HEK293 (cell line): ENCODE data around the gene ZNF19.
A peak's percentile ranks its signal among the peaks of the same experiment; 100 is the strongest.

Experiments
- GFI1B ChIP-seq: fragments of 450-650 bp; formaldehyde crosslinking; IDR thresholded peaks from 2 replicates; pipeline ENCODE4 v1.5.1; 2016; ENCODE audit warnings: missing biosample characterization, missing genetic modification characterization
- KLF16 ChIP-seq: fragments of 450-650 bp; formaldehyde crosslinking; IDR thresholded peaks from 2 replicates; pipeline ENCODE4 v1.5.1; 2017; ENCODE audit warnings: missing biosample characterization, missing genetic modification characterization
- MZF1 ChIP-seq: fragments of 450-650 bp; formaldehyde crosslinking; IDR thresholded peaks from 2 replicates; pipeline ENCODE4 v1.5.1; 2017; ENCODE audit warnings: missing biosample characterization, missing genetic modification characterization, borderline replicate concordance
- OVOL3 ChIP-seq: fragments of 450-650 bp; formaldehyde crosslinking; IDR thresholded peaks from 2 replicates; pipeline ENCODE4 v1.5.1; 2016; ENCODE audit warnings: missing biosample characterization, missing genetic modification characterization
- ZBTB8A ChIP-seq: fragments of 450-650 bp; formaldehyde crosslinking; IDR thresholded peaks from 2 replicates; pipeline ENCODE4 v1.5.1; 2016; ENCODE audit warnings: missing biosample characterization, missing genetic modification characterization
- ZFHX2 ChIP-seq: fragments of 450-650 bp; formaldehyde crosslinking; conservative IDR thresholded peaks from 2 replicates; pipeline ENCODE4 v1.5.1; 2016; ENCODE audit warnings: missing biosample characterization, missing genetic modification characterization
- ZFP3 ChIP-seq: fragments of 450-650 bp; formaldehyde crosslinking; IDR thresholded peaks from 2 replicates; pipeline ENCODE4 v1.5.1; 2016; ENCODE audit warnings: low read depth, missing biosample characterization, missing genetic modification characterization
- ZNF2 ChIP-seq: fragments of 450-650 bp; formaldehyde crosslinking; IDR thresholded peaks from 2 replicates; pipeline ENCODE4 v1.5.1; 2016; ENCODE audit warnings: missing biosample characterization, missing genetic modification characterization
- ZNF341 ChIP-seq: fragments of 450-650 bp; formaldehyde crosslinking; IDR thresholded peaks from 2 replicates; pipeline ENCODE4; 2016; ENCODE audit warnings: low read depth, missing biosample characterization, missing genetic modification characterization
- ZNF366 ChIP-seq: fragments of 450-650 bp; formaldehyde crosslinking; conservative IDR thresholded peaks from 2 replicates; pipeline ENCODE4 v1.5.1; 2016; ENCODE audit warnings: missing biosample characterization, missing genetic modification characterization
- ZNF423 ChIP-seq: fragments of 450-650 bp; formaldehyde crosslinking; IDR thresholded peaks from 2 replicates; pipeline ENCODE4 v1.5.1; 2016; ENCODE audit warnings: missing biosample characterization, missing genetic modification characterization
- ZNF426 ChIP-seq: fragments of 450-650 bp; formaldehyde crosslinking; IDR thresholded peaks from 2 replicates; pipeline ENCODE4 v1.5.1; 2017; ENCODE audit warnings: missing biosample characterization, missing genetic modification characterization, mild to moderate bottlenecking, inconsistent platforms, moderate library complexity
- ZNF558 ChIP-seq: fragments of 450-650 bp; formaldehyde crosslinking; IDR thresholded peaks from 2 replicates; pipeline ENCODE4 v1.5.1; 2016; ENCODE audit warnings: missing biosample characterization, missing genetic modification characterization
- ZNF610 ChIP-seq: fragments of 450-650 bp; formaldehyde crosslinking; IDR thresholded peaks from 2 replicates; pipeline ENCODE4 v1.5.1; 2016; ENCODE audit warnings: missing biosample characterization, missing genetic modification characterization, borderline replicate concordance
- ZNF629 ChIP-seq: fragments of 450-650 bp; formaldehyde crosslinking; IDR thresholded peaks from 2 replicates; pipeline ENCODE4 v1.5.1; 2017; ENCODE audit warnings: missing biosample characterization, missing genetic modification characterization
- ZNF677 ChIP-seq: fragments of 450-650 bp; IDR thresholded peaks from 2 replicates; pipeline ENCODE4 v1.5.0; 2018; ENCODE audit warnings: missing biosample characterization, mild to moderate bottlenecking, missing genetic modification characterization, moderate library complexity
- ZNF776 ChIP-seq: fragments of 450-650 bp; formaldehyde crosslinking; IDR thresholded peaks from 2 replicates; pipeline ENCODE4 v1.5.0; 2017; ENCODE audit warnings: missing biosample characterization, missing genetic modification characterization, borderline replicate concordance
- ZNF792 ChIP-seq: fragments of 450-650 bp; formaldehyde crosslinking; IDR thresholded peaks from 2 replicates; pipeline ENCODE4 v1.5.1; 2016; ENCODE audit warnings: missing biosample characterization, missing genetic modification characterization
- ZNF837 ChIP-seq: fragments of 450-650 bp; formaldehyde crosslinking; IDR thresholded peaks from 2 replicates; pipeline ENCODE4 v1.5.1; 2016; ENCODE audit warnings: missing biosample characterization, missing genetic modification characterization
- ZSCAN23 ChIP-seq: fragments of 450-650 bp; formaldehyde crosslinking; IDR thresholded peaks from 2 replicates; pipeline ENCODE4 v1.5.1; 2016; ENCODE audit warnings: missing biosample characterization, missing genetic modification characterization
- TF ChIP-seq, protein P1 (sequence below): fragments of 450-650 bp; formaldehyde crosslinking; IDR thresholded peaks from 2 replicates; pipeline ENCODE4 v1.5.1; 2017; ENCODE audit warnings: missing biosample characterization, mild to moderate bottlenecking, missing genetic modification characterization, moderate library complexity
- TF ChIP-seq, protein P2 (sequence below): fragments of 450-650 bp; formaldehyde crosslinking; IDR thresholded peaks from 2 replicates; pipeline ENCODE4 v1.5.1; 2016; ENCODE audit warnings: missing biosample characterization, missing genetic modification characterization
- TF ChIP-seq, protein P3 (sequence below): fragments of 450-650 bp; formaldehyde crosslinking; IDR thresholded peaks from 2 replicates; pipeline ENCODE4 v1.5.1; 2017; ENCODE audit warnings: missing biosample characterization, missing genetic modification characterization
- TF ChIP-seq, protein P4 (sequence below): fragments of 450-650 bp; formaldehyde crosslinking; IDR thresholded peaks from 2 replicates; pipeline ENCODE4 v1.5.1; 2016; ENCODE audit warnings: missing biosample characterization, missing genetic modification characterization
- TF ChIP-seq, protein P5 (sequence below): fragments of 450-650 bp; formaldehyde crosslinking; IDR thresholded peaks from 2 replicates; pipeline ENCODE4 v1.5.1; 2016; ENCODE audit warnings: missing biosample characterization, missing genetic modification characterization
- TF ChIP-seq, protein P6 (sequence below): fragments of 450-650 bp; formaldehyde crosslinking; IDR thresholded peaks from 2 replicates; pipeline ENCODE4 v1.5.1; 2016; ENCODE audit warnings: missing biosample characterization, missing genetic modification characterization, borderline replicate concordance

Gene ZNF19

DNA sequence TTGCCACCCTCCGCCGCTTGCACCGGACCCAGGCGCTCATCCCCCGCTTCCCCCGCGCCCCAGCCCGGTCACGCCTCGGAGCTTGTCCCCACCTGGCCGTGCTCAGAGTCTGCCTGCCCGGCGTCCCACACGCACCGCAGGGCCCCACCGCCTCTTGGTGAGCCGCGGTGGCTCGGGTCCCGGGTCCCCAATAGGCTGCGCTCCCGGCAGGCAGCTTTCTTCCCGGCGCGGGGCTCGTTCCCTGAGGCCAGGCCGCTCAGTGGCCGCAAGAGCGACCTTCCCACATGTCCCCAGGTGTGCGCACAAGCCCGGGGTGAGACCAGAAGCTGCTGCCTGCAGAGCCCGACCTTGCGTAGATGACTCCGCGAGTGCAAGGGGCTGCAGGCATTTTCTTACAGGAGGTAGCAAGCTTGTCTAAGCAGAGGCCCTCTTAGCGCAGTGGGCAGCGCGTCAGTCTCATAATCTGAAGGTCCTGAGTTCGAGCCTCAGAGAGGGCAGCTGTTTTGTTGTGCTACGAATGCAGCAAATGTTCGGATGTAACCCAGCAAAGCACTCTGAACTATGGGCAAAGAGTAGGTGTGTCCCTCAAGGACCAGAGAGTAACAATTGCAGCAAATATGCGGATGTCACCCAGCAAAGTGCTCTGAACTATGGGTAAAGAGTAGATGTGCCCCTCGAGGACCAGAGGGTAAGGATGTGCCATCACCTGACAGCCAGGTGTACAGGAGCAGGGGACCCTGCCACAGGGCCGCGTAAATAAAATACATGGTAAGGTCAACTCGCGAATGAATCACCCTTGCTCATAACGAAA lies 62.9 kb downstream of the ZNF19 start (continued):
- TF ChIP-seq MZF1 (tag by site-specific recombination) (peak; percentile 99), ZSCAN23 (tag by site-specific recombination) (peak; percentile 85; the same call in 1 of the 2 replicates), ZNF792 (tag by site-specific recombination) (peak; percentile 76; the same call in 1 of the 2 replicates), ZNF776 (tag by site-specific recombination) (no peak), ZNF558 (peak; percentile 61; the same call in 1 of the 2 replicates), ZFP3 (no peak), OVOL3 (no peak), ZNF366 (tag by site-specific recombination) (peak; percentile 99), ZNF677 (tag by site-specific recombination) (0 out of 2 replicates have a peak, but pooled peaks have one; percentile 23), ZFHX2 (tag by site-specific recombination) (peak; percentile 43; the same call in 1 of the 2 replicates), ZNF2 (peak; percentile 90; the same call in 1 of the 2 replicates), ZNF341 (tag by site-specific recombination) (0 out of 2 replicates have a peak, but pooled peaks have one; percentile 14), ZNF629 (tag by site-specific recombination) (peak; percentile 69), KLF16 (peak; percentile 94), ZBTB8A (peak; percentile 48; the same call in 1 of the 2 replicates), ZNF837 (tag by site-specific recombination) (peak; percentile 74), GFI1B (no peak), ZNF426 (tag by site-specific recombination) (no peak), ZNF610 (tag by site-specific recombination) (peak; percentile 57; the same call in 1 of the 2 replicates), ZNF423 (0 out of 2 replicates have a peak, but pooled peaks have one; percentile 22)
- TF ChIP-seq, protein P1, sequence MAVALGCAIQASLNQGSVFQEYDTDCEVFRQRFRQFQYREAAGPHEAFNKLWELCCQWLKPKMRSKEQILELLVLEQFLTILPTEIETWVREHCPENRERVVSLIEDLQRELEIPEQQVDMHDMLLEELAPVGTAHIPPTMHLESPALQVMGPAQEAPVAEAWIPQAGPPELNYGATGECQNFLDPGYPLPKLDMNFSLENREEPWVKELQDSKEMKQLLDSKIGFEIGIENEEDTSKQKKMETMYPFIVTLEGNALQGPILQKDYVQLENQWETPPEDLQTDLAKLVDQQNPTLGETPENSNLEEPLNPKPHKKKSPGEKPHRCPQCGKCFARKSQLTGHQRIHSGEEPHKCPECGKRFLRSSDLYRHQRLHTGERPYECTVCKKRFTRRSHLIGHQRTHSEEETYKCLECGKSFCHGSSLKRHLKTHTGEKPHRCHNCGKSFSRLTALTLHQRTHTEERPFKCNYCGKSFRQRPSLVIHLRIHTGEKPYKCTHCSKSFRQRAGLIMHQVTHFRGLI (tag by site-specific recombination): peak; percentile 42; the same call in 1 of the 2 replicates
- TF ChIP-seq, protein P2, sequence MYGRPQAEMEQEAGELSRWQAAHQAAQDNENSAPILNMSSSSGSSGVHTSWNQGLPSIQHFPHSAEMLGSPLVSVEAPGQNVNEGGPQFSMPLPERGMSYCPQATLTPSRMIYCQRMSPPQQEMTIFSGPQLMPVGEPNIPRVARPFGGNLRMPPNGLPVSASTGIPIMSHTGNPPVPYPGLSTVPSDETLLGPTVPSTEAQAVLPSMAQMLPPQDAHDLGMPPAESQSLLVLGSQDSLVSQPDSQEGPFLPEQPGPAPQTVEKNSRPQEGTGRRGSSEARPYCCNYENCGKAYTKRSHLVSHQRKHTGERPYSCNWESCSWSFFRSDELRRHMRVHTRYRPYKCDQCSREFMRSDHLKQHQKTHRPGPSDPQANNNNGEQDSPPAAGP (tag by site-specific recombination): peak; percentile 83
- TF ChIP-seq, protein P3, sequence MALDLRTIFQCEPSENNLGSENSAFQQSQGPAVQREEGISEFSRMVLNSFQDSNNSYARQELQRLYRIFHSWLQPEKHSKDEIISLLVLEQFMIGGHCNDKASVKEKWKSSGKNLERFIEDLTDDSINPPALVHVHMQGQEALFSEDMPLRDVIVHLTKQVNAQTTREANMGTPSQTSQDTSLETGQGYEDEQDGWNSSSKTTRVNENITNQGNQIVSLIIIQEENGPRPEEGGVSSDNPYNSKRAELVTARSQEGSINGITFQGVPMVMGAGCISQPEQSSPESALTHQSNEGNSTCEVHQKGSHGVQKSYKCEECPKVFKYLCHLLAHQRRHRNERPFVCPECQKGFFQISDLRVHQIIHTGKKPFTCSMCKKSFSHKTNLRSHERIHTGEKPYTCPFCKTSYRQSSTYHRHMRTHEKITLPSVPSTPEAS (tag by site-specific recombination): peak; percentile 58
- TF ChIP-seq, protein P4, sequence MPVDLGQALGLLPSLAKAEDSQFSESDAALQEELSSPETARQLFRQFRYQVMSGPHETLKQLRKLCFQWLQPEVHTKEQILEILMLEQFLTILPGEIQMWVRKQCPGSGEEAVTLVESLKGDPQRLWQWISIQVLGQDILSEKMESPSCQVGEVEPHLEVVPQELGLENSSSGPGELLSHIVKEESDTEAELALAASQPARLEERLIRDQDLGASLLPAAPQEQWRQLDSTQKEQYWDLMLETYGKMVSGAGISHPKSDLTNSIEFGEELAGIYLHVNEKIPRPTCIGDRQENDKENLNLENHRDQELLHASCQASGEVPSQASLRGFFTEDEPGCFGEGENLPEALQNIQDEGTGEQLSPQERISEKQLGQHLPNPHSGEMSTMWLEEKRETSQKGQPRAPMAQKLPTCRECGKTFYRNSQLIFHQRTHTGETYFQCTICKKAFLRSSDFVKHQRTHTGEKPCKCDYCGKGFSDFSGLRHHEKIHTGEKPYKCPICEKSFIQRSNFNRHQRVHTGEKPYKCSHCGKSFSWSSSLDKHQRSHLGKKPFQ (tag by site-specific recombination): peak; percentile 62; the same call in 1 of the 2 replicates
- TF ChIP-seq, protein P5, sequence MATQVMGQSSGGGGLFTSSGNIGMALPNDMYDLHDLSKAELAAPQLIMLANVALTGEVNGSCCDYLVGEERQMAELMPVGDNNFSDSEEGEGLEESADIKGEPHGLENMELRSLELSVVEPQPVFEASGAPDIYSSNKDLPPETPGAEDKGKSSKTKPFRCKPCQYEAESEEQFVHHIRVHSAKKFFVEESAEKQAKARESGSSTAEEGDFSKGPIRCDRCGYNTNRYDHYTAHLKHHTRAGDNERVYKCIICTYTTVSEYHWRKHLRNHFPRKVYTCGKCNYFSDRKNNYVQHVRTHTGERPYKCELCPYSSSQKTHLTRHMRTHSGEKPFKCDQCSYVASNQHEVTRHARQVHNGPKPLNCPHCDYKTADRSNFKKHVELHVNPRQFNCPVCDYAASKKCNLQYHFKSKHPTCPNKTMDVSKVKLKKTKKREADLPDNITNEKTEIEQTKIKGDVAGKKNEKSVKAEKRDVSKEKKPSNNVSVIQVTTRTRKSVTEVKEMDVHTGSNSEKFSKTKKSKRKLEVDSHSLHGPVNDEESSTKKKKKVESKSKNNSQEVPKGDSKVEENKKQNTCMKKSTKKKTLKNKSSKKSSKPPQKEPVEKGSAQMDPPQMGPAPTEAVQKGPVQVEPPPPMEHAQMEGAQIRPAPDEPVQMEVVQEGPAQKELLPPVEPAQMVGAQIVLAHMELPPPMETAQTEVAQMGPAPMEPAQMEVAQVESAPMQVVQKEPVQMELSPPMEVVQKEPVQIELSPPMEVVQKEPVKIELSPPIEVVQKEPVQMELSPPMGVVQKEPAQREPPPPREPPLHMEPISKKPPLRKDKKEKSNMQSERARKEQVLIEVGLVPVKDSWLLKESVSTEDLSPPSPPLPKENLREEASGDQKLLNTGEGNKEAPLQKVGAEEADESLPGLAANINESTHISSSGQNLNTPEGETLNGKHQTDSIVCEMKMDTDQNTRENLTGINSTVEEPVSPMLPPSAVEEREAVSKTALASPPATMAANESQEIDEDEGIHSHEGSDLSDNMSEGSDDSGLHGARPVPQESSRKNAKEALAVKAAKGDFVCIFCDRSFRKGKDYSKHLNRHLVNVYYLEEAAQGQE (tag by site-specific recombination): no peak; the same call in 1 of the 2 replicates
- TF ChIP-seq, protein P6, sequence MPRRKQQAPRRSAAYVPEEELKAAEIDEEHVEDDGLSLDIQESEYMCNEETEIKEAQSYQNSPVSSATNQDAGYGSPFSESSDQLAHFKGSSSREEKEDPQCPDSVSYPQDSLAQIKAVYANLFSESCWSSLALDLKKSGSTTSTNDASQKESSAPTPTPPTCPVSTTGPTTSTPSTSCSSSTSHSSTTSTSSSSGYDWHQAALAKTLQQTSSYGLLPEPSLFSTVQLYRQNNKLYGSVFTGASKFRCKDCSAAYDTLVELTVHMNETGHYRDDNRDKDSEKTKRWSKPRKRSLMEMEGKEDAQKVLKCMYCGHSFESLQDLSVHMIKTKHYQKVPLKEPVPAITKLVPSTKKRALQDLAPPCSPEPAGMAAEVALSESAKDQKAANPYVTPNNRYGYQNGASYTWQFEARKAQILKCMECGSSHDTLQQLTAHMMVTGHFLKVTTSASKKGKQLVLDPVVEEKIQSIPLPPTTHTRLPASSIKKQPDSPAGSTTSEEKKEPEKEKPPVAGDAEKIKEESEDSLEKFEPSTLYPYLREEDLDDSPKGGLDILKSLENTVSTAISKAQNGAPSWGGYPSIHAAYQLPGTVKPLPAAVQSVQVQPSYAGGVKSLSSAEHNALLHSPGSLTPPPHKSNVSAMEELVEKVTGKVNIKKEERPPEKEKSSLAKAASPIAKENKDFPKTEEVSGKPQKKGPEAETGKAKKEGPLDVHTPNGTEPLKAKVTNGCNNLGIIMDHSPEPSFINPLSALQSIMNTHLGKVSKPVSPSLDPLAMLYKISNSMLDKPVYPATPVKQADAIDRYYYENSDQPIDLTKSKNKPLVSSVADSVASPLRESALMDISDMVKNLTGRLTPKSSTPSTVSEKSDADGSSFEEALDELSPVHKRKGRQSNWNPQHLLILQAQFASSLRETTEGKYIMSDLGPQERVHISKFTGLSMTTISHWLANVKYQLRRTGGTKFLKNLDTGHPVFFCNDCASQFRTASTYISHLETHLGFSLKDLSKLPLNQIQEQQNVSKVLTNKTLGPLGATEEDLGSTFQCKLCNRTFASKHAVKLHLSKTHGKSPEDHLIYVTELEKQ (tag by site-specific recombination): peak; percentile 62
